Measurements from ENCODE around the gene TBC1D2. TPM values are rescaled to one million over a fixed set of nuclear protein-coding genes. Genes with fewer than 3 reads are reported as not detected.

The TBC1D2 gene
- total and polyA plus RNA-seq, 2 of the 13 experiments (the other 11 are each of a cell fraction or from before 2014, with no cell fraction given), result 2.0 to 2.8 TPM

GRCh38 chr9:98228392-98229089 lies 26.9 kb downstream of the TBC1D2 start (continued):
- TF ChIP-seq ZNF563 (CRISPR knock-in tag; IDR thresholded peaks at IDR 0.05), result no peak
- TF ChIP-seq ARNT2 (CRISPR knock-in tag; IDR thresholded peaks at IDR 0.05; ENCODE audit: low read depth), result no peak
- TF ChIP-seq ZNF512B (CRISPR knock-in tag; IDR thresholded peaks at IDR 0.05; ENCODE audit: borderline replicate concordance), result no peak
- TF ChIP-seq ZNF780A (CRISPR knock-in tag; IDR thresholded peaks at IDR 0.05), result no peak
- no peak for TF ChIP-seq ZXDC (CRISPR knock-in tag; IDR thresholded peaks at IDR 0.05)
- TF ChIP-seq UBTF (CRISPR knock-in tag; IDR thresholded peaks at IDR 0.05), result no peak
- no peak for TF ChIP-seq SUZ12 (IDR thresholded peaks at IDR 0.05; ENCODE audit: low read depth, low read length)
- TF ChIP-seq NFE2L1 (CRISPR knock-in tag; IDR thresholded peaks at IDR 0.05; ENCODE audit: borderline replicate concordance), result no peak
- TF ChIP-seq MXI1 (IDR thresholded peaks at IDR 0.05; ENCODE audit: borderline replicate concordance, low read depth, low read length), result no peak; the same call in 2 of the 3 replicates
- TF ChIP-seq CEBPZ (IDR thresholded peaks at IDR 0.05; ENCODE audit: low read length), result no peak
- TF ChIP-seq AGO2 (optimal IDR thresholded peaks at IDR 0.05; ENCODE audit: low read depth, low read length), result no peak
- peak; percentile 38; the same call in 1 of the 2 replicates for TF ChIP-seq HDAC1 (CRISPR knock-in tag; IDR thresholded peaks at IDR 0.05)
- no peak for TF ChIP-seq GLMP (CRISPR knock-in tag; IDR thresholded peaks at IDR 0.05; ENCODE audit: borderline replicate concordance)
- TF ChIP-seq ZBTB25 (CRISPR knock-in tag; IDR thresholded peaks at IDR 0.05), result no peak

Measured in HepG2 (cell line).